ENCODE results near the gene ZFP92. TPM values are rescaled to one million over a fixed set of nuclear protein-coding genes. Genes with fewer than 3 reads are reported as not detected.
A peak's percentile ranks its signal among the peaks of the same experiment; 100 is the strongest.

ZFP92 gene
- total RNA-seq, 2 experiments from 2014 or later = 1.7 to 1.9 TPM

DNA sequence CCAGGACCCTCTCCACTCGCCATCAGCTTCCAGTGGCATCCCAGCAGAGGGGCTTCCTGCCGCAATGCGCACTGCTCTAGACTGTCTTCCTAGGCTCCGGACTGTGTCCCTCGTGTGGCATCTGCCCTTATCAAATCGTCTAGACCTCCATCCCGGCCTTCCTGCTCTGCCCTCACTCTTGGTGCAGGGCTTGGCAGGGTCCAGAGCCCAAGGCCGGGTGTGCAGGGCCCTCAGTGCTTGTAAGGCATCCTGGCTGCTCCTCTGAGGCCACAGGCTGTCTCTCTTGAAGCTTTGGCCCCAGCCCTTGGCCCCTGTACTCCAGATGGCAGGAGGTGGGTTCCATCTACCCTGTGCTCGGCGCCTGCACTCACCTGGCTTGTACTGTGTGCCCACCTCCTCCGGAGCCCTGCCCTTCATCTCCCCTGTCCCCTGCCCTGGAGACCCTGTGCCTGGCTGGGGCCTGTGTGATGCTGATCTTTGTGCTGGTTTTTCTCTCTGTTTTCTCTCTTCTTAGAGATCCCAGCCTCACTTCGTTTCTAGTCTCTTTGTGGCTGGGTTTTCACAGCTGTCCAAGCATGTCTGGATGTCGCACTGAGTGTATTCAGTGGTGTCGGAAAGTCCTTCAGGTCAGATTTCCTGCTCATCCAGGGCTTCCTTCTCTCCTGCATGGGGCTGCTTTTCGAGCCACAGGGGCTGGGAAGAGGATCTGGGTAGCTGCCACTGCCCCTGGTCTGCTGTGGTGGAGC lies 38.3 kb downstream of the ZFP92 start:
- POLR2A ChIA-PET = no interaction called here

DNA sequence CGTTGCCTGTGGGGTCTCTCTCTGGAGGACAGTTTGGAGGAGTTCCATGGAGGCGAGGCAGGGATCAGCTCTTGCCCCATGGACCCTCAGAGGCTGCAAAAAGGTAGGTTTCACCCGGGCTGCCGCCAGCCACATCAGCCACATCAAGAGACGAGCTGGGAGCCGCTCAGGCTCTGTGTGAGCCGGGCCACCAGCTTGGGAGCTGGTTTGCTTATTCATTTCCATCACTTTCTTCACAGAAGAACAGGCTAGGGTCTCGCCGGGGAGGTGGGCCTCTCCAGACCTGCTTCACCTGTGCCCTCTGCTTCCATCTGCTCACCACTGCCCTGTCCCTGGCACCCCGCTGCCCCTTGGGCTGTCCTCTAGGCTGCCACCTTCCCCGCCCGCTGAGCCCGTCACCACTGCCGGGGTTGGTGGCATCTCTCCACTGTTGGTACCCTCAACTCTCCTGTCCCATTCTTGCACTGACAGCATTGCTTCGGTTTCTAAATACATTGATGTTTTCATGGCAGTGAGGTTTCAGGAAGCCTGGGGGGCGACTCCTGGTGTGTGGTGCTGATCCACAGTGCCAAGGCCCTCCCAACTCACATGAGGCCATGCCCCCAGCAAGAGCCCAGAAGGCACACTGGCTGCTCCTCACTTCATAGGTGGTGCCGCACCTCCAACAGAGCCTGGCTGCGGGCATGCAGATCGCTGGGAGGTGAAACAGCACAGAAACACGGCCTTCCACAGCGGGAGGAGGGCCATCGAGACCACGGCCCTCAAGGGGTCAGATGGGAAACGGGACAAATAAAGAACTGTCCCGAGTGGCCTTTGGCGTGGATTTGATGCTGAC lies 39.1 kb downstream of the ZFP92 start:
- Mint-ChIP-seq H3K27ac (no peak overlapping the region), H3K9me3 (no peaks in the 10 kb centered on the region), H3K36me3 (ENCODE audit: low read depth) (no peaks in the 10 kb centered on the region), H3K27me3 (no peaks in the 10 kb centered on the region), H3K4me3 (no peak overlapping the region), H3K4me1 (no peaks in the 10 kb centered on the region)
- POLR2A ChIA-PET = no interaction called here
- no peak for DNase-seq
- CTCF ChIA-PET = no interaction called here

More for the DNA sequence above, 38.3 kb downstream of the ZFP92 start:
- Mint-ChIP-seq H3K27me3 (no peaks in the 10 kb centered on the region), H3K36me3 (ENCODE audit: low read depth) (no peaks in the 10 kb centered on the region), H3K9me3 (no peaks in the 10 kb centered on the region), H3K4me1 (no peaks in the 10 kb centered on the region), H3K4me3 (no peak overlapping the region), H3K27ac (no peak overlapping the region)
- no peak for DNase-seq
- CTCF ChIA-PET = no interaction called here

- ChIA-PET POLR2A (no interaction called here), CTCF (no interaction called here)
- no peaks in the 10 kb centered on the region for H3K4me1 Mint-ChIP-seq
- no peaks in the 10 kb centered on the region for H3K27me3 Mint-ChIP-seq
- no peak overlapping the region for H3K27ac Mint-ChIP-seq
- no peak overlapping the region for H3K4me3 Mint-ChIP-seq
- no peak for DNase-seq
- no peaks in the 10 kb centered on the region for H3K9me3 Mint-ChIP-seq
- H3K36me3 Mint-ChIP-seq (ENCODE audit: low read depth) = no peaks in the 10 kb centered on the region
These were observed 39.6 kb downstream of the ZFP92 start for GRCh38 chrX:153450949-153451277.

DNA sequence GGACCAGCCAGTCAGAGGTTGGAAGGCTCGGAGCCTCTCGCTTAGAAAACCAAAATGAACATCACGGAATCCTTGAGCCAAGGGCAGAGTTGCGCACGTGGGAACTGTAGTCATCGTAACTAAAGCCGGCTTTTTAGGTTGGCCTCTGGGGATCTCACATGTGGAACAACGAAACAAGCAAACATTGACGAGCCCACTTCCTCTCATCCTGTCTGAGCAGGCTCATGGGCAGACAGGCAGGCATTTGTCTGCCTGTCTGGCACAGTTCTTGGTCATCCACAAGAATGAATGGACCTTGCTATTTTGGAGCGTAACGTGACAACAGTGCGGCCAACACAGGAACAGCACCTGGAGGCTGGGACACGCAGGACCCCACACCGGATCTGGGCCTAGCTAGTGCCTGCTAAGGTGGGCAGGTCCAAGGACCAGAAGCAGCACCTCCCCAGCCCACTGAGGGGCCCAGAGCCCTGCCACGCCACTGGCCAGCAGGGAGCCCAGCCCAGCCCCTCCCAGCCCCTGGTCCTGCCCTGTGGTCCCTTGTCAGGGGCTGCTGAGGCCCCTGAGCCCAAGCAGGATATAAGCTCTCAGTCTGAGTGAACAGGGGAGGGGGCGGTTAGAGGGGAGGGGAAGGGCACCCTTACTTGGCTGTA lies 43.8 kb downstream of the ZFP92 start:
- Mint-ChIP-seq H3K27ac (no peak overlapping the region), H3K9me3 (no peaks in the 10 kb centered on the region), H3K4me3 (no peak overlapping the region), H3K36me3 (ENCODE audit: low read depth) (peaks cover 6% of the 10 kb centered on the region), H3K4me1 (no peaks in the 10 kb centered on the region), H3K27me3 (no peaks in the 10 kb centered on the region)
- CTCF ChIA-PET = no interaction called here
- DNase-seq = no peak
- POLR2A ChIA-PET = no interaction called here

- Mint-ChIP-seq H3K27me3 (no peaks in the 10 kb centered on the region), H3K4me3 (no peak overlapping the region), H3K4me1 (no peaks in the 10 kb centered on the region), H3K27ac (no peak overlapping the region), H3K36me3 (ENCODE audit: low read depth) (peaks cover 6% of the 10 kb centered on the region), H3K9me3 (no peaks in the 10 kb centered on the region)
- no peak for DNase-seq
- POLR2A ChIA-PET = no interaction called here
- CTCF ChIA-PET = no interaction called here
These were observed 44.3 kb downstream of the ZFP92 start for GRCh38 chrX:153455571-153455970.

DNA sequence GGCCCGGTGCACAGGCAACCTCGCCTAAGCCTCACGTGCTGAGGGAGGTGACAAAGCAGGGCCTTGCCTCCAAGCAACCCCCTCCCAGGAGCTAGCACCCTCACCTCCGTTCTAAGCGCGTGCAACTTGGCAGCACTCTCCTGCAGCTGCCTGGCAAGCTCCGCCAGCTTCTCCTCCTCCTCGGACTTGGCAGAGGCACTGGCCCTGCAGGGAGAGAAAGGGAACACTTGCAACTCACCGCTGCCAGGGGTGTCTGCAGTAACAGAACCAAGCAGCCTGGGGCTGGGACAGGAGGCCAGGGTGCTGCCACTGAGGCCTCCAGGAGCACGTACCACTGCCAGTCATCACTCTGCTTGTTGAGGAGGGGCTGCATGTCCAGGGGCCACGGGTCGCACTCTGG lies 44.9 kb downstream of the ZFP92 start:
- no peak overlapping the region for H3K4me3 Mint-ChIP-seq
- ChIA-PET POLR2A (no interaction called here), CTCF (no interaction called here)
- no peak for DNase-seq
- H3K9me3 Mint-ChIP-seq = no peaks in the 10 kb centered on the region
- no peak overlapping the region for H3K27ac Mint-ChIP-seq
- no peaks in the 10 kb centered on the region for H3K4me1 Mint-ChIP-seq
- H3K27me3 Mint-ChIP-seq = no peaks in the 10 kb centered on the region
- peaks cover 6% of the 10 kb centered on the region for H3K36me3 Mint-ChIP-seq (ENCODE audit: low read depth)

- Mint-ChIP-seq H3K4me1 (no peaks in the 10 kb centered on the region), H3K36me3 (ENCODE audit: low read depth) (peaks cover 8% of the 10 kb centered on the region), H3K9me3 (no peaks in the 10 kb centered on the region), H3K4me3 (no peak overlapping the region), H3K27ac (no peak overlapping the region), H3K27me3 (no peaks in the 10 kb centered on the region)
- no peak for DNase-seq
- ChIA-PET CTCF (no interaction called here), POLR2A (no interaction called here)
These were observed 45.4 kb downstream of the ZFP92 start for GRCh38 chrX:153456704-153457103.

DNA sequence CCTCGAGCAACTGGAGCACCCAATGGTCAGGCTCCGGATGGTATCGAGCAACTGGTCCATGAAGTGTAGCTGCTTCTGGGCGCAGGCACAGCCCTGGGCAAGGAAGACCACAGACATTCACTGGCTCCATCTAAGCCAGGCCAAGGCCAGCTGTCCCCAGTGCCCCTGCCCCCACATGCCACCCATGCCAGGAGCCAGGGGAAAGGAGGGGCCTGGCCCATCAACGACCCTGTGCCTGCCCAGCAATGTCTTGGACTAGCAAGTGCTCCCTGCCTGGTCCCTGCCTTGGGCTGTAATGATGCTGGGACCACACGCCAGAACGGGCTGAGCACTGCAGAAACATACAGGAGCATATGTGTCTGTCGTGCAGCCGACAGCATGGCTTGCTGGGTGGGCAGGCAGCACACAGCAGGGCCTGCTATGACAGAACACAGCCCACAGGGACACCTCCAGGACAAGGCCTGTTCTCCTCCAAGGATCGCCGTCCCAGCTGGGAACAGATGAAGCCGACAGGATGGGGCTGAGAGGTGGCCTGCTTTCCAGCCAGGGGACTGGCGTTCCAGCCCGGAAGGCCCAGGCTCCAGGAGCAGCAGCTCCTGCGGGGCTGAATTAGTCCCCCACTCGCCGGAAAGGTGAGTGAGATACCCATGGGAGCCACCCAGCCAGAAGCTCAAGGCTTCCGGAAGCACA lies 46.0 kb downstream of the ZFP92 start:
- Mint-ChIP-seq H3K4me1 (no peaks in the 10 kb centered on the region), H3K27ac (no peak overlapping the region), H3K36me3 (ENCODE audit: low read depth) (peaks cover 9% of the 10 kb centered on the region), H3K27me3 (no peaks in the 10 kb centered on the region), H3K4me3 (no peak overlapping the region), H3K9me3 (no peaks in the 10 kb centered on the region)
- ChIA-PET CTCF (no interaction called here), POLR2A (no interaction called here)
- no peak for DNase-seq

- Mint-ChIP-seq H3K4me1 (no peaks in the 10 kb centered on the region), H3K36me3 (ENCODE audit: low read depth) (peaks cover 9% of the 10 kb centered on the region), H3K9me3 (no peaks in the 10 kb centered on the region), H3K27me3 (no peaks in the 10 kb centered on the region), H3K27ac (no peak overlapping the region), H3K4me3 (no peak overlapping the region)
- ChIA-PET CTCF (no interaction called here), POLR2A (no interaction called here)
- no peak for DNase-seq
These were observed 46.7 kb downstream of the ZFP92 start for GRCh38 chrX:153457827-153458466.

GRCh38 chrX:153458476-153458875 lies 47.2 kb downstream of the ZFP92 start:
- DNase-seq = no peak
- H3K36me3 Mint-ChIP-seq (ENCODE audit: low read depth) = peaks cover 9% of the 10 kb centered on the region
- ChIA-PET POLR2A (no interaction called here), CTCF (no interaction called here)
- H3K4me3 Mint-ChIP-seq = no peak overlapping the region
- no peaks in the 10 kb centered on the region for H3K4me1 Mint-ChIP-seq
- no peaks in the 10 kb centered on the region for H3K27me3 Mint-ChIP-seq
- H3K9me3 Mint-ChIP-seq = no peaks in the 10 kb centered on the region
- no peak overlapping the region for H3K27ac Mint-ChIP-seq

GRCh38 chrX:153459986-153460385 lies 48.7 kb downstream of the ZFP92 start:
- DNase-seq = no peak
- Mint-ChIP-seq H3K4me1 (no peaks in the 10 kb centered on the region), H3K36me3 (ENCODE audit: low read depth) (peaks cover 9% of the 10 kb centered on the region), H3K9me3 (no peaks in the 10 kb centered on the region), H3K4me3 (no peak overlapping the region), H3K27ac (no peak overlapping the region), H3K27me3 (no peaks in the 10 kb centered on the region)
- ChIA-PET POLR2A (no interaction called here), CTCF (interaction anchor here (1.5 kb wide), 1 partner anchor 48 kb away, joined by 10 read pairs; no protein-coding TSS in a partner anchor)

- CTCF ChIA-PET = interaction anchor here (0.6 to 2.0 kb wide), 6 partner anchors 9 to 47 kb away, joined by 3 to 10 read pairs (median 4); partner anchors contain the start of gene HAUS7
- Mint-ChIP-seq H3K36me3 (ENCODE audit: low read depth) (peaks cover 9% of the 10 kb centered on the region), H3K9me3 (no peaks in the 10 kb centered on the region), H3K4me1 (no peaks in the 10 kb centered on the region), H3K27ac (no peak overlapping the region), H3K27me3 (no peaks in the 10 kb centered on the region), H3K4me3 (no peak overlapping the region)
- DNase-seq = peak; percentile 45
- POLR2A ChIA-PET = no interaction called here
These were observed 49.6 kb downstream of the ZFP92 start for GRCh38 chrX:153460826-153461225.

Measured in activated CD4-positive, alpha-beta memory T cell treated with anti-CD3 and anti-CD28 coated beads, Interleukin-2, amount 10 ng/mL, durations not matched to agents 7 days and 5 days (primary cell).